Kidney epithelial cell (primary cell): ENCODE data around the gene AVPR2. TPM values are rescaled to one million over a fixed set of nuclear protein-coding genes. Genes with fewer than 3 reads are reported as not detected.

Experiments
- DNase-seq: peaks from one replicate; pipeline ENCODE4 v3.0.0-alpha.2; 2010; ENCODE audit warnings: low read depth
- H3K27me3 ChIP-seq: 2 replicates; pipeline ENCODE4 v1.6.0; 2011; ENCODE audit warnings: low read length; ENCODE audit not compliant: control insufficient read depth, insufficient read depth
- H3K36me3 ChIP-seq: 2 replicates; pipeline ENCODE4 v1.5.1; 2011; ENCODE audit warnings: low read length; ENCODE audit not compliant: control insufficient read depth, insufficient read depth
- H3K4me3 ChIP-seq: 2 replicates; pipeline ENCODE4 v1.5.1; 2011; ENCODE audit warnings: low read depth, mild to moderate bottlenecking, control low read depth, low read length
- CTCF ChIP-seq: IDR thresholded peaks from 2 replicates; pipeline ENCODE4 v1.5.1; 2011; ENCODE audit warnings: mild to moderate bottlenecking, moderate library complexity, low read length, control low read depth, inconsistent platforms; ENCODE audit not compliant: insufficient read depth, poor library complexity, severe bottlenecking
- total RNA-seq: library from RNA; depleted of rRNA; stranded (reverse); fragments of >200 nt; gene quantifications from 2 replicates; pipeline ENCODE4 v1.2.3, GENCODE V29; 2015

The AVPR2 gene
- total RNA-seq, 1 donor from 2014 or later: 0.08 TPM

DNA sequence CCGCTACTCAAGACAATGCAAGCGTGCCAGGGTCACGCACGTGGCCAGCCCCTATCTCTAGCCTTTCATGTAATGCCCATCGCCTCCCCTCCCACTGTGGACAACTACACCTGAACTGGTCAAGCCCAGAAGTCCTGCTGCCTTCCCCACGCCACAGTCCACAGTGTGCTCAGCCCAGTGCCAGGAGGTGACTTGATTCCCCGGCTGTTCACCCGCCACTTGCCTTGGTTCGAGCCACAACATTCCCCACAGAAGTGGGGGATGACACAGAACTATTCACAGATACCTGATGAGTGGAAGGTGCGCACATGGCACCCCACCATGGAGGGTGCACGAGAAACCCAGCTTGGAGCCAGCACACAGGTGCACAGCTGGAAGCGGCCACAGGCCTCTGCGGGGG lies 14.8 kb downstream of the AVPR2 start:
- no peak for TF ChIP-seq CTCF
- Histone ChIP-seq H3K4me3 (no peak overlapping the region), H3K27me3 (no peaks in the 10 kb centered on the region), H3K36me3 (no peaks in the 10 kb centered on the region)
- no peak for DNase-seq

DNA sequence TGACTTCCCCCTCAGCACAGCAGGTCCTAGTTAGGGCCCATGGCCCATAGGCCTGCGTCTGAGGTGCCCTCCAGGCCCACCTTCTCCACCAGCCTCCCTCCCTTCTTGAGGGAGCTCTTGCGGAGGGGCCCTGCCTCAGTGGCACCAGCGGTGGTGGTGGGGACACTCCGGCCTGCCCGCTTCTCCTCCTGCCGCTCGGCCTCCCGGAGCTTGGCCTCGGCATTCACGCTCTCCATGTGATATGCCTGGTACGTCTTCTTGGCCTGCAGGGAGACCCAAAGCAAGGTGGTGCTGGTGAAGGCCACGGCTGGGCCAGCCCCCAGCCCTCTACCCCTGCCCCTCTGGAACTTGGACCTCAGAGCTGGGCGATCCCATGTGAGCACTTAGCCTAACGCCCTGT lies 16.1 kb downstream of the AVPR2 start:
- Histone ChIP-seq H3K27me3 (no peaks in the 10 kb centered on the region), H3K4me3 (no peak overlapping the region), H3K36me3 (no peaks in the 10 kb centered on the region)
- DNase-seq: no peak
- TF ChIP-seq CTCF: no peak

DNA sequence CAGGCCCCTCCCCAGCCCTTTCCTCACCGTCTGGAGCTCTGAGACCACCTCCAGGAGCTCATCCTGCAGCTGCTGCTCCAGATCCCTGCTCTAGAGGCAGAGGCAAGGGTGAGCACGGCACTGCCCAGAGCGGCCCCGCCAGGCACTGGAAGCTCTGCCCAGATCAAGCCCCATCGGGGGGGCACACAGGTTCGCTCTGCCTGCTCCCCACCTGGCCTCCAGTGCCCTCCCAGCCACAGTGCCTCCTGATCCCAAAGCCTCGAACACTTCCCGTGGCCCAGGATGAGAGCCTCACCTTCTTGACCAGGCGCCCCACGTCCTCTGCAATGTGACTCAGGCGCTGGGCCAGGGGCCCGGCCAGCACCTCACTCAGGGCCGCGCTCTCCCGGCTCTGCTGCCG lies 16.6 kb downstream of the AVPR2 start:
- no peak overlapping the region for H3K4me3 ChIP-seq

GRCh38 chrX:153921511-153922446 lies 17.3 kb downstream of the AVPR2 start:
- no peaks in the 10 kb centered on the region for H3K36me3 ChIP-seq
- no peaks in the 10 kb centered on the region for H3K27me3 ChIP-seq
- DNase-seq: no peak
- no peak for TF ChIP-seq CTCF
- no peak overlapping the region for H3K4me3 ChIP-seq

More for the DNA sequence above, 16.6 kb downstream of the AVPR2 start:
- TF ChIP-seq CTCF: no peak
- DNase-seq: no peak
- no peaks in the 10 kb centered on the region for H3K27me3 ChIP-seq
- no peaks in the 10 kb centered on the region for H3K36me3 ChIP-seq

GRCh38 chrX:153922932-153923857 lies 18.7 kb downstream of the AVPR2 start:
- peak; percentile 58 for TF ChIP-seq CTCF
- DNase-seq: no peak
- Histone ChIP-seq H3K27me3 (no peaks in the 10 kb centered on the region), H3K36me3 (no peaks in the 10 kb centered on the region), H3K4me3 (no peak overlapping the region)
